Measurements from ENCODE around the gene SRP9. TPM values are rescaled to one million over a fixed set of nuclear protein-coding genes. Genes with fewer than 3 reads are reported as not detected.
"Not testable (repeated sequence)": the region's sequence is repeated elsewhere in the genome, so short reads cannot be mapped to it uniquely, and the experiment has no call there.

SRP9 gene
- total and polyA plus RNA-seq, 10 of the 15 experiments (the other 5 are each of a cell fraction or from before 2014, with no cell fraction given): 248 to 1,200 (median 514) TPM

DNA sequence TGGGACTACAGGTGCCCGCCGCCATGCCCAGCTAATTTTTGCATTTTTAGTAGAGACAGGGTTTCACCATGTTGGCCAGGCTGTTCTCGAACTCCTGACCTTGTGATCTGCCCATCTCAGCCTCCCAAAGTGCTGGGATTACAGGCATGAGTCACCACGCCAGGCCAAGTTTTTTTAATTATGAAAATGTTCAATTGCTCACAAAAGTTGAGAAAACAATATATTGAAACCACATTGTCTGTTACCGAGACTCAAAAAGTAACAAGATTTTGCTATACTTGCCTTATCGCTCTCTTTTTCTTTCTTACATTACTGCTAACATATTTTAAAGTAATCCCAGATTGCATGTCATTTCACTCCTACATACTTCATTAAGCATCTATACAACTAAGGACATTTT lies 16.2 kb upstream of the SRP9 start:
- CTCF ChIA-PET: interaction anchor here (8.4 kb wide), 1 partner anchor 16 kb away, joined by 57 read pairs; the partner anchor contains the start of gene SRP9

DNA sequence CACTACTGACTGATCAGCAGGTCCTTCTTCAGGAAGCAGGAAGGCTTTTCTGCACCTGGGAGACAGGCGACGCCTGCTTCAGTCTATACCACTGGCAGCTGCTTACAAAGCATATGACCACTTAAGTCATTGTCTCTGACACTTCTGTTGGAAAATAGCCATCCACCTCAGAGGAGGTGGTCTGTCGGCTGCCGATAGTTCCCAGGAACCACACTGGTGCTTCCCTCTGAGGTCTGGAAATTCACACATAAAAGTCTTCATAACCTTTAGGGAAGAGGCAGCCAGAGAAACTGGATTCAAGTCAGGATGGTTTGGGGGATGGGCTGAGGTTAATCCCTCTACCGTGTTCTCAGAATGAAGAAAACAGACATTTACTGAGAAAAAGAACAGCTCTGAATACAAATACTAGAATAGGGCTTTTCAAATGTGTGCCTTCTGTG lies 15.6 kb upstream of the SRP9 start:
- H3K36me3 ChIP-seq (ENCODE audit: control insufficient read depth in 2 of 2, insufficient read depth in 2 of 2, low read length in 1 of 2): no peaks in the 10 kb centered on the region
- no peak overlapping the region for H3K4me2 ChIP-seq (ENCODE audit: control insufficient read depth, insufficient read depth)
- POLR2A ChIA-PET: no interaction called here
- H3K79me2 ChIP-seq (ENCODE audit: control insufficient read depth, insufficient read depth, low read length): no peaks in the 10 kb centered on the region
- H3K27me3 ChIP-seq (replicated peaks in 1 of 2; ENCODE audit: control insufficient read depth in 2 of 2, insufficient read depth in 2 of 2, low read length in 1 of 2): no peaks in the 10 kb centered on the region; a peak in 1 of 4 replicates
- no peak overlapping the region for H3K27ac ChIP-seq (ENCODE audit: control insufficient read depth, insufficient read depth)
- CTCF ChIA-PET: interaction anchor here (8.4 kb wide), 1 partner anchor 15 kb away, joined by 57 read pairs; the partner anchor contains the start of gene SRP9
- FAIRE-seq: no peak
- H3K9ac ChIP-seq (ENCODE audit: control insufficient read depth, insufficient read depth, low read length): no peak overlapping the region
- H3K4me3 ChIP-seq: no peak overlapping the region
- H3K9me3 ChIP-seq (replicated peaks; ENCODE audit: control insufficient read depth, insufficient read depth, low read length): no peaks in the 10 kb centered on the region
- no TSS peak for BruUV-seq (replicated peaks)
- RAD21 ChIA-PET (ENCODE audit: unreplicated experiment): no interaction called here
- H4K20me1 ChIP-seq (ENCODE audit: control insufficient read depth, insufficient read depth): no peaks in the 10 kb centered on the region
- SMC1A ChIA-PET (ENCODE audit: uncharacterized antibody, unreplicated experiment): interaction anchor here (1.0 to 1.3 kb wide), 2 partner anchors 10 to 17 kb away, joined by 3 read pairs; no protein-coding TSS in a partner anchor
- ATAC-seq: no peak
- peaks cover 9% of the 10 kb centered on the region for H3K4me1 ChIP-seq (ENCODE audit: control insufficient read depth, insufficient read depth, low read length)
- 87% methylated on average over 5 of the region's 5 CpGs for WGBS (ENCODE audit: insufficient coverage, insufficient replicate concordance, low lambda C conversion rate, missing lambda C conversion rate)
- no peak for DNase-seq (ENCODE audit: low read depth, low spot score)
- no peak overlapping the region for H2AFZ ChIP-seq (ENCODE audit: control insufficient read depth, low read depth, low read length)
- in situ Hi-C loops (cut with MboI) (no loop called here), intact Hi-C loops (cut with micrococcal nuclease; ENCODE audit: unreplicated experiment) (loop anchor here (5.0 kb wide), 1 partner anchor 255 kb away; no protein-coding TSS in a partner anchor)
- TF ChIP-seq GABPA (IDR thresholded peaks at IDR 0.05; ENCODE audit: low read depth) (no peak), RELA (IDR thresholded peaks at IDR 0.05; ENCODE audit: borderline replicate concordance, partially characterized antibody) (no peak), MTA2 (IDR thresholded peaks at IDR 0.05; ENCODE audit: low read depth) (no peak), SUPT20H (IDR thresholded peaks at IDR 0.05; ENCODE audit: borderline replicate concordance, control insufficient read depth, low read depth, low read length) (no peak), SIX5 (IDR thresholded peaks at IDR 0.05; ENCODE audit: low read depth, low read length, severe bottlenecking) (no peak), FOXK2 (IDR thresholded peaks at IDR 0.05) (no peak), HCFC1 (IDR thresholded peaks at IDR 0.05; ENCODE audit: low read length) (no peak)
- TF ChIP-seq, protein P1, sequence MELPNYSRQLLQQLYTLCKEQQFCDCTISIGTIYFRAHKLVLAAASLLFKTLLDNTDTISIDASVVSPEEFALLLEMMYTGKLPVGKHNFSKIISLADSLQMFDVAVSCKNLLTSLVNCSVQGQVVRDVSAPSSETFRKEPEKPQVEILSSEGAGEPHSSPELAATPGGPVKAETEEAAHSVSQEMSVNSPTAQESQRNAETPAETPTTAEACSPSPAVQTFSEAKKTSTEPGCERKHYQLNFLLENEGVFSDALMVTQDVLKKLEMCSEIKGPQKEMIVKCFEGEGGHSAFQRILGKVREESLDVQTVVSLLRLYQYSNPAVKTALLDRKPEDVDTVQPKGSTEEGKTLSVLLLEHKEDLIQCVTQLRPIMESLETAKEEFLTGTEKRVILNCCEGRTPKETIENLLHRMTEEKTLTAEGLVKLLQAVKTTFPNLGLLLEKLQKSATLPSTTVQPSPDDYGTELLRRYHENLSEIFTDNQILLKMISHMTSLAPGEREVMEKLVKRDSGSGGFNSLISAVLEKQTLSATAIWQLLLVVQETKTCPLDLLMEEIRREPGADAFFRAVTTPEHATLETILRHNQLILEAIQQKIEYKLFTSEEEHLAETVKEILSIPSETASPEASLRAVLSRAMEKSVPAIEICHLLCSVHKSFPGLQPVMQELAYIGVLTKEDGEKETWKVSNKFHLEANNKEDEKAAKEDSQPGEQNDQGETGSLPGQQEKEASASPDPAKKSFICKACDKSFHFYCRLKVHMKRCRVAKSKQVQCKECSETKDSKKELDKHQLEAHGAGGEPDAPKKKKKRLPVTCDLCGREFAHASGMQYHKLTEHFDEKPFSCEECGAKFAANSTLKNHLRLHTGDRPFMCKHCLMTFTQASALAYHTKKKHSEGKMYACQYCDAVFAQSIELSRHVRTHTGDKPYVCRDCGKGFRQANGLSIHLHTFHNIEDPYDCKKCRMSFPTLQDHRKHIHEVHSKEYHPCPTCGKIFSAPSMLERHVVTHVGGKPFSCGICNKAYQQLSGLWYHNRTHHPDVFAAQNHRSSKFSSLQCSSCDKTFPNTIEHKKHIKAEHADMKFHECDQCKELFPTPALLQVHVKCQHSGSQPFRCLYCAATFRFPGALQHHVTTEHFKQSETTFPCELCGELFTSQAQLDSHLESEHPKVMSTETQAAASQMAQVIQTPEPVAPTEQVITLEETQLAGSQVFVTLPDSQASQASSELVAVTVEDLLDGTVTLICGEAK (IDR thresholded peaks at IDR 0.05; ENCODE audit: borderline replicate concordance): no peak
- TF ChIP-seq, protein P2, sequence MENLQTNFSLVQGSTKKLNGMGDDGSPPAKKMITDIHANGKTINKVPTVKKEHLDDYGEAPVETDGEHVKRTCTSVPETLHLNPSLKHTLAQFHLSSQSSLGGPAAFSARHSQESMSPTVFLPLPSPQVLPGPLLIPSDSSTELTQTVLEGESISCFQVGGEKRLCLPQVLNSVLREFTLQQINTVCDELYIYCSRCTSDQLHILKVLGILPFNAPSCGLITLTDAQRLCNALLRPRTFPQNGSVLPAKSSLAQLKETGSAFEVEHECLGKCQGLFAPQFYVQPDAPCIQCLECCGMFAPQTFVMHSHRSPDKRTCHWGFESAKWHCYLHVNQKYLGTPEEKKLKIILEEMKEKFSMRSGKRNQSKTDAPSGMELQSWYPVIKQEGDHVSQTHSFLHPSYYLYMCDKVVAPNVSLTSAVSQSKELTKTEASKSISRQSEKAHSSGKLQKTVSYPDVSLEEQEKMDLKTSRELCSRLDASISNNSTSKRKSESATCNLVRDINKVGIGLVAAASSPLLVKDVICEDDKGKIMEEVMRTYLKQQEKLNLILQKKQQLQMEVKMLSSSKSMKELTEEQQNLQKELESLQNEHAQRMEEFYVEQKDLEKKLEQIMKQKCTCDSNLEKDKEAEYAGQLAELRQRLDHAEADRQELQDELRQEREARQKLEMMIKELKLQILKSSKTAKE (IDR thresholded peaks at IDR 0.05; ENCODE audit: low read depth, poor library complexity, severe bottlenecking): no peak

More for the DNA sequence above, 16.2 kb upstream of the SRP9 start:
- in situ Hi-C loops (cut with MboI); POLR2A ChIA-PET; H3K36me3 ChIP-seq (ENCODE audit: control insufficient read depth in 2 of 2, insufficient read depth in 2 of 2, low read length in 1 of 2); H2AFZ ChIP-seq (ENCODE audit: control insufficient read depth, low read depth, low read length); H3K9ac ChIP-seq (ENCODE audit: control insufficient read depth, insufficient read depth, low read length); DNase-seq (ENCODE audit: low read depth, low spot score); H3K27me3 ChIP-seq (replicated peaks in 1 of 2; ENCODE audit: control insufficient read depth in 2 of 2, insufficient read depth in 2 of 2, low read length in 1 of 2); H3K4me3 ChIP-seq; ATAC-seq; H3K9me3 ChIP-seq (replicated peaks; ENCODE audit: control insufficient read depth, insufficient read depth, low read length); H3K79me2 ChIP-seq (ENCODE audit: control insufficient read depth, insufficient read depth, low read length); H3K27ac ChIP-seq (ENCODE audit: control insufficient read depth, insufficient read depth); H3K4me1 ChIP-seq (ENCODE audit: control insufficient read depth, insufficient read depth, low read length); BruUV-seq (replicated peaks); H4K20me1 ChIP-seq (ENCODE audit: control insufficient read depth, insufficient read depth); H3K4me2 ChIP-seq (ENCODE audit: control insufficient read depth, insufficient read depth); RAD21 ChIA-PET (ENCODE audit: unreplicated experiment); FAIRE-seq: not testable (repeated sequence)
- 53% methylated on average over 6 of the region's 6 CpGs for WGBS (ENCODE audit: insufficient coverage, insufficient replicate concordance, low lambda C conversion rate, missing lambda C conversion rate)
- intact Hi-C loops (cut with micrococcal nuclease; ENCODE audit: unreplicated experiment): loop anchor here (5.0 kb wide), 1 partner anchor 254 kb away; no protein-coding TSS in a partner anchor
- SMC1A ChIA-PET (ENCODE audit: uncharacterized antibody, unreplicated experiment): interaction anchor here (1.1 kb wide), 1 partner anchor 16 kb away, joined by 3 read pairs; no protein-coding TSS in a partner anchor
